Neural progenitor cell (in vitro differentiated cells): ENCODE data around the gene SLC6A3. TPM values are rescaled to one million over a fixed set of nuclear protein-coding genes. Genes with fewer than 3 reads are reported as not detected.

Experiments
- DNase-seq: peaks from one replicate; pipeline ENCODE4 v3.0.0-alpha.2; 2016; ENCODE audit warnings: low spot score
- H2AFZ ChIP-seq: fragments of 200-600 bp; sonication (generic); replicated peaks from 2 replicates; pipeline ENCODE4 v1.6.1; 2016; ENCODE audit warnings: antibody characterized with exemption
- H3F3A ChIP-seq: fragments of 200-600 bp; sonication (generic); 2 replicates; pipeline ENCODE4 v1.6.1; 2016; ENCODE audit warnings: antibody characterized with exemption, low read depth
- H3K27ac ChIP-seq: fragments of 200-600 bp; sonication (generic); 2 replicates; pipeline ENCODE4 v1.5.1; 2016; ENCODE audit warnings: mild to moderate bottlenecking
- H3K27me3 ChIP-seq: fragments of 200-600 bp; sonication (generic); 2 replicates; pipeline ENCODE4 v1.6.1; 2016; ENCODE audit warnings: mild to moderate bottlenecking, moderate library complexity
- H3K36me3 ChIP-seq: fragments of 200-600 bp; sonication (generic); 2 replicates; pipeline ENCODE4 v1.5.1; 2016
- H3K4me1 ChIP-seq: fragments of 200-600 bp; sonication (generic); 2 replicates; pipeline ENCODE4 v1.6.1; 2016; ENCODE audit warnings: mixed run types
- H3K4me2 ChIP-seq: fragments of 200-600 bp; sonication (generic); 2 replicates; pipeline ENCODE4 v1.6.1; 2016
- H3K4me3 ChIP-seq: fragments of 200-600 bp; sonication (generic); 2 replicates; pipeline ENCODE4 v1.5.1; 2016
- H3K79me2 ChIP-seq: fragments of 200-600 bp; sonication (generic); 2 replicates; pipeline ENCODE4 v1.6.1; 2016; ENCODE audit warnings: low read depth
- H3K9ac ChIP-seq: fragments of 200-600 bp; sonication (generic); 2 replicates; pipeline ENCODE4 v1.6.1; 2016
- H3K9me3 ChIP-seq: fragments of 200-600 bp; sonication (generic); 2 replicates; pipeline ENCODE4 v1.5.1; 2016; ENCODE audit warnings: low read depth
- H4K20me1 ChIP-seq: fragments of 200-600 bp; sonication (generic); 2 replicates; pipeline ENCODE4 v1.6.1; 2016; ENCODE audit warnings: low read depth
- H3K27ac Mint-ChIP-seq: 3 replicates; pipeline ENCODE4 v1.8.0; 2021; ENCODE audit warnings: mixed read lengths
- H3K27me3 Mint-ChIP-seq: 2 replicates; pipeline ENCODE4 v1.8.0; 2022; ENCODE audit warnings: low read depth, mild to moderate bottlenecking, inconsistent platforms, moderate library complexity, mixed read lengths; ENCODE audit not compliant: insufficient read depth
- H3K36me3 Mint-ChIP-seq: 3 replicates; pipeline ENCODE4 v1.8.0; 2021; ENCODE audit warnings: mixed read lengths
- H3K4me1 Mint-ChIP-seq: 3 replicates; pipeline ENCODE4 v1.8.0; 2021; ENCODE audit warnings: mixed read lengths
- H3K4me3 Mint-ChIP-seq: 3 replicates; pipeline ENCODE4 v1.8.0; 2021; ENCODE audit warnings: mild to moderate bottlenecking, moderate library complexity, mixed read lengths
- H3K9me3 Mint-ChIP-seq: 3 replicates; pipeline ENCODE4 v1.8.0; 2020; ENCODE audit warnings: mixed read lengths
- EZH2 ChIP-seq: fragments of 200-600 bp; sonication (generic); IDR thresholded peaks from 2 replicates; pipeline ENCODE4 v1.6.1; 2017; ENCODE audit warnings: antibody characterized with exemption, mild to moderate bottlenecking, moderate library complexity
- EZH2phosphoT487 ChIP-seq: fragments of 200-600 bp; sonication (generic); IDR thresholded peaks from 2 replicates; pipeline ENCODE4 v1.6.1; 2017; ENCODE audit warnings: antibody characterized with exemption
- total RNA-seq: library from RNA; depleted of rRNA; stranded (reverse); fragments of >200 nt; gene quantifications from 2 replicates; pipeline ENCODE4 v1.2.3, GENCODE V29; 2015; ENCODE audit warnings: low replicate concordance
- TF ChIP-seq, protein P1 (sequence below): fragments of 200-600 bp; sonication (generic); IDR thresholded peaks from 2 replicates; pipeline ENCODE4 v1.5.1; 2017; ENCODE audit warnings: antibody characterized with exemption, mild to moderate bottlenecking

SLC6A3 gene
- total RNA-seq, 1 donor from 2014 or later = 0.32 TPM

DNA sequence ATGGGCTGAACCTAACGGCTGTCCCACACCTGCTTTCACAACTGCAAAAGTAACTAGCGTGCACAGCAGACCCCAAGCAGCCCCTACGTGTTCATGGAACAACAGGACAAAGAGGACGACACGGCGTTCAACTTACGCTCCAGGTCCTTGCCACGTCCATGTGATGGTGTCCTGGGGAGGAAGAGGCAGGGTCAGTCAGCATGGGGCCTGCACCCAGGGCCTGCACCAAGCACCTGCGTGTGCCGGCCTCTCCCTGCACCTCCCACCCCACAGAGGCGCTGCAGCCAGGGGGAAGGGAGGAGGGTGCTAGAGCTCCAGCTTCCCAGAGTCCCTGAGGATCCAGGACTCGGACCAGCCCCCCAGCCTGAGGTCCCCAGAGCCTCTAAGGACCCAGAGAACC is 35.6 kb upstream of the SLC6A3 start:
- Histone ChIP-seq H3K4me2 (no peak overlapping the region), H3K79me2 (no peaks in the 10 kb centered on the region), H4K20me1 (peaks cover 3% of the 10 kb centered on the region), H3F3A (no peaks in the 10 kb centered on the region), H3K27ac (no peak overlapping the region), H3K36me3 (no peaks in the 10 kb centered on the region), H3K4me1 (no peaks in the 10 kb centered on the region), H3K9ac (no peak overlapping the region), H3K4me3 (no peak overlapping the region), H2AFZ (no peak overlapping the region), H3K9me3 (no peaks in the 10 kb centered on the region), H3K27me3 (no peaks in the 10 kb centered on the region)
- TF ChIP-seq EZH2phosphoT487 = no peak
- TF ChIP-seq EZH2 = no peak
- TF ChIP-seq, protein P1, sequence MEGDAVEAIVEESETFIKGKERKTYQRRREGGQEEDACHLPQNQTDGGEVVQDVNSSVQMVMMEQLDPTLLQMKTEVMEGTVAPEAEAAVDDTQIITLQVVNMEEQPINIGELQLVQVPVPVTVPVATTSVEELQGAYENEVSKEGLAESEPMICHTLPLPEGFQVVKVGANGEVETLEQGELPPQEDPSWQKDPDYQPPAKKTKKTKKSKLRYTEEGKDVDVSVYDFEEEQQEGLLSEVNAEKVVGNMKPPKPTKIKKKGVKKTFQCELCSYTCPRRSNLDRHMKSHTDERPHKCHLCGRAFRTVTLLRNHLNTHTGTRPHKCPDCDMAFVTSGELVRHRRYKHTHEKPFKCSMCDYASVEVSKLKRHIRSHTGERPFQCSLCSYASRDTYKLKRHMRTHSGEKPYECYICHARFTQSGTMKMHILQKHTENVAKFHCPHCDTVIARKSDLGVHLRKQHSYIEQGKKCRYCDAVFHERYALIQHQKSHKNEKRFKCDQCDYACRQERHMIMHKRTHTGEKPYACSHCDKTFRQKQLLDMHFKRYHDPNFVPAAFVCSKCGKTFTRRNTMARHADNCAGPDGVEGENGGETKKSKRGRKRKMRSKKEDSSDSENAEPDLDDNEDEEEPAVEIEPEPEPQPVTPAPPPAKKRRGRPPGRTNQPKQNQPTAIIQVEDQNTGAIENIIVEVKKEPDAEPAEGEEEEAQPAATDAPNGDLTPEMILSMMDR = no peak
- Mint-ChIP-seq H3K9me3 (no peaks in the 10 kb centered on the region), H3K27me3 (peaks cover 2% of the 10 kb centered on the region), H3K27ac (peak overlapping the region; percentile 51), H3K36me3 (peaks cover 2% of the 10 kb centered on the region), H3K4me3 (no peak overlapping the region), H3K4me1 (peaks cover 2% of the 10 kb centered on the region)
- no peak for DNase-seq

GRCh38 chr5:1480217-1480616 is 35.0 kb upstream of the SLC6A3 start:
- no peaks in the 10 kb centered on the region for H3K9me3 Mint-ChIP-seq
- peak overlapping the region; percentile 51 for H3K27ac Mint-ChIP-seq
- H3K4me1 Mint-ChIP-seq = peaks cover 2% of the 10 kb centered on the region
- Histone ChIP-seq H3K27ac (no peak overlapping the region), H3K9ac (no peak overlapping the region), H3F3A (no peaks in the 10 kb centered on the region), H4K20me1 (peaks cover 3% of the 10 kb centered on the region), H2AFZ (no peak overlapping the region), H3K27me3 (no peaks in the 10 kb centered on the region), H3K9me3 (no peaks in the 10 kb centered on the region), H3K79me2 (no peaks in the 10 kb centered on the region), H3K36me3 (no peaks in the 10 kb centered on the region), H3K4me1 (no peaks in the 10 kb centered on the region), H3K4me2 (no peak overlapping the region), H3K4me3 (no peak overlapping the region)
- H3K27me3 Mint-ChIP-seq = peaks cover 2% of the 10 kb centered on the region
- no peak overlapping the region for H3K4me3 Mint-ChIP-seq
- TF ChIP-seq, protein P1 = no peak
- TF ChIP-seq EZH2 = no peak
- no peak for TF ChIP-seq EZH2phosphoT487
- DNase-seq = no peak
- peaks cover 2% of the 10 kb centered on the region for H3K36me3 Mint-ChIP-seq

GRCh38 chr5:1479581-1480188 is 34.4 kb upstream of the SLC6A3 start:
- no peak overlapping the region for H3K27ac Mint-ChIP-seq
- peak; percentile 64 for DNase-seq
- TF ChIP-seq EZH2 (no peak), EZH2phosphoT487 (no peak)
- TF ChIP-seq, protein P1 = peak; percentile 92
- Histone ChIP-seq H3K9me3 (no peaks in the 10 kb centered on the region), H3K27ac (no peak overlapping the region), H3K36me3 (no peaks in the 10 kb centered on the region), H3K4me3 (no peak overlapping the region), H3F3A (no peaks in the 10 kb centered on the region), H2AFZ (no peak overlapping the region), H3K4me1 (no peaks in the 10 kb centered on the region), H3K79me2 (no peaks in the 10 kb centered on the region), H4K20me1 (peaks cover 3% of the 10 kb centered on the region), H3K9ac (no peak overlapping the region), H3K4me2 (no peak overlapping the region), H3K27me3 (no peaks in the 10 kb centered on the region)
- peaks cover 2% of the 10 kb centered on the region for H3K4me1 Mint-ChIP-seq
- H3K36me3 Mint-ChIP-seq = peaks cover 4% of the 10 kb centered on the region
- H3K27me3 Mint-ChIP-seq = peaks cover 2% of the 10 kb centered on the region
- H3K4me3 Mint-ChIP-seq = no peak overlapping the region
- H3K9me3 Mint-ChIP-seq = no peaks in the 10 kb centered on the region
